ENCODE data around the gene BOK. TPM values are rescaled to one million over a fixed set of nuclear protein-coding genes. Genes with fewer than 3 reads are reported as not detected.

BOK gene
- polyA plus RNA-seq, 1 donor, result 15.1 TPM

- no peak for DNase-seq
Observed at GRCh38 chr2:241598487-241598886, 39.9 kb downstream of the BOK start.

- DNase-seq, result no peak
Observed at GRCh38 chr2:241599615-241600014, 41.1 kb downstream of the BOK start.

GRCh38 chr2:241601841-241602240 is 43.3 kb downstream of the BOK start:
- DNase-seq, result no peak

- no peak for DNase-seq
Observed at GRCh38 chr2:241602720-241603119, 44.2 kb downstream of the BOK start.

GRCh38 chr2:241603686-241604085 is 45.1 kb downstream of the BOK start:
- DNase-seq, result no peak

DNA sequence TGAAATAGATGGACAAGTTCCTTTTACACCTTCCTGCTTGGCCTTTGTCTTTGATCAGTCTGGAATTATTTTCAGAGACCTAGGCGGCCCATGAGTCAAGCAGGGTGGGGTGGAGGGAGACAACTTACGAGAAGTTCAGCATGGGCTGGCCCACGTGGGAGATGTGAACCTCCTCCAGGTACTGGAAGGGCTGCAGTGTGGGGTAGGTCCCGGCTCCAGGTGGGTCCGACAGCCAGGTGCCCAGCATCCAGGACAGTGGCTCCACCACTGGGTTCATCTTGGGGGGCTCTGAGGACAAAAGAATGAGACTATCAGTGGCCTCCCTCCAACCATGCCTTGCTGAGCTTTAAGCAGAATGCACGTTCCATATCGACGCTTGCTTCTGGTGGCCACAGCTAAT is 47.6 kb downstream of the BOK start:
- DNase-seq, result no peak

DNA sequence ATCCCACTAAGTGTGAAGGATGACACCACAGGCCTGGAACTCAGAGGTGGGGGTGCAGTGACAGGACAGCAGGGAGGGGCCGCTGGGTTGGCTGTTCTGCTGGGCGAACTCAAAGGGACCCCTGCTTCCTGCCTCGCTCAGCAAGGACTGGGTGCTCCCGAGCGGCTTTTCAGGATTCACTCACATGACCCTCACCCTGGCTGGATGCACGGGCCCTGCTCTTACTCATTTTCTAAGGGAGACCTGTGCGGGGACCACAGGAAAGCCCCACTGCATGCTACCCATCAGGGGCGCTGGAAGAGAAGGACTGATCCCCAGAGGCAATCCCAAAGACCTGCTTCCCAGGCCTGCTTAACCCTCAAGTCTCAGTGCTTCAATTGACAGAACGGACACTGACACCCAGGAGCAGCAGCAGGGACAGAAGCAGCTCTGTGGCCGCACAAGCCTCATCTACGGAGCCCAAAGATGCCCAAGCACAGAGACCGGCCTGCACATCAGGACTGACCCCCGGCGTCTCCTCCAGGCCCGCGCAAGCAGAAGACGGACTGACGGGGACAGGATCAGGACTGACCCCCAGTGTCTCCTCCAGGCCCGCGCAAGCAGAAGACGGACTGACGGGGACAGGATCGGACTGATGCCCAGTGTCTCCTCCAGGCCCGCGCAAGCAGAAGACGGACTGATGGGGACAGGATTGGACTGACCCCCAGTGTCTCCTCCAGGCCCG is 48.8 kb downstream of the BOK start:
- no peak for DNase-seq

- DNase-seq, result no peak
Observed at GRCh38 chr2:241608881-241609280, 50.3 kb downstream of the BOK start.

- peak; percentile 73 for DNase-seq
Observed at GRCh38 chr2:241609859-241610793, 51.6 kb downstream of the BOK start.

DNA sequence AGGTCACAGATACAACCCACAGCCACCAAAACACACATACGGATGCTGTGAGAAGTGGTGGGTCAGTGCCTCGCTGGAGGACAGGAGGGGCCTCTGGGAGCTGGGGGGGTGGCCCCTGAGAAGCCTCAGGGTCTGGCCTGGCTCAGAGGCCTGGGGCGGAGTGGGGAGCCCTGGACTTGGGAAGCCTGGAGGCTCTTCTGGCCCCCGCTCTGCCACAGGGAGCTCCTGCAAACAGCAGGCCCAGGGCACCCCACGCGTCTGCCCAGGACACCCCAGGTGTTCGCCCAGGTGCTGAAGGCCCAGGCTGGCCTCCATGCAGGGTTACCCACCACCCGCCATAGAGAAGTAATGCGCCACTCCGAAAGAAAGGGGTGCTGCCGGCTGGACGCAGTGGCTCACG is 52.5 kb downstream of the BOK start:
- no peak for DNase-seq

GRCh38 chr2:241612156-241613016 is 53.8 kb downstream of the BOK start:
- no peak for DNase-seq

DNA sequence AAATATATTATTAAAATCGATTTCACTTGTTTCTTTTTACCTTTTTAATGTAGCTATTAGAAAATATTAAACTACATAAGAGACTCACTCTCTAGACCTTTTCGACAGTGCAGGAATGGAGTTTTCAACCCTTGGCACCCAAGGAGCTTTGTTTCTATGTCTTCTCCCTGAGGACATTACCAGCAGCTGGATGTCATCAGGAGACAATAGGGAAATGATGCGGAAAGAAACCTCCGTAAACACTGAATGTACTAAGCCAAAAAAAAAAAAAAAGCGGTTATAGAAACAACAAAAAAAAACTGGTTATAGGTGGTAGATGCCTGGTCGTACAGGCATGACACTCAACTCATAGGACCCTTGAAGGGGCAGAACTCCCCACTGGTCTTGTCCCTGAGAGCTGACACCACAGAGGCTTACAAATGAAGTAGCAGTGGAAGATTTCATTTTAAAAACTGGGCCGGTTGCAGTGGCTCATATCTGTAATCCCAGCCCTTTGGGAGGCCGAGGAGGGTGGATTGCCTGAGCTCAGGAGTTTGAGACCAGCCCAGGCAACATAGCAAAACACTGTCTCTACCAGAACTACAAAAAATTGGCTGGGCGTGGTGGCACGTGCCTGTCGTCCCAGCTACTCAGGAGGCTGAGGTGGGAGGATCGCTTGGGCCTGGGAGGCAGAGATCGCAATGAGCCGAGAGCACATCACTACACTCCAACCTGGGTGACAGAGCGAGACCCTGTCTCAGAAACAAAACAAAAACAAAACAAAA is 54.7 kb downstream of the BOK start:
- no peak for DNase-seq

DNA sequence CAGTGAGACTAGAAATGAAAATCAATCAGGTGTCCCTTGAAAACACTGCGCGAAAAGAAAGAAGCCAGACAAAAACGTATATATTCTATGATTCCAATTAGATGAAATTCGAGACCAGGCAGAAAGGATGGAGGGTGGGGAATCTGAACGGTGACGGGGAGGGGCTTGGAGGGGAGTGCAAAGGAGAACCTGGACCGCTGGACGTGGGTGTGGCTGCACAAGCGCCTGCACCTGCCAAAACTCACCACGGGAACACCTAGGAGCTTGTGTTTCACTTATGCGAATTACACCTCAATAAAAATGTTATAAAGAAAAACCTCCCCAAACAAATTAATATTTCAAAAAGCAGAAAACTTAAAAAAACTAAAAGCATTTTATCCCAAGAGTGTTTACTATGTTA is 56.5 kb downstream of the BOK start:
- no peak for DNase-seq

DNA sequence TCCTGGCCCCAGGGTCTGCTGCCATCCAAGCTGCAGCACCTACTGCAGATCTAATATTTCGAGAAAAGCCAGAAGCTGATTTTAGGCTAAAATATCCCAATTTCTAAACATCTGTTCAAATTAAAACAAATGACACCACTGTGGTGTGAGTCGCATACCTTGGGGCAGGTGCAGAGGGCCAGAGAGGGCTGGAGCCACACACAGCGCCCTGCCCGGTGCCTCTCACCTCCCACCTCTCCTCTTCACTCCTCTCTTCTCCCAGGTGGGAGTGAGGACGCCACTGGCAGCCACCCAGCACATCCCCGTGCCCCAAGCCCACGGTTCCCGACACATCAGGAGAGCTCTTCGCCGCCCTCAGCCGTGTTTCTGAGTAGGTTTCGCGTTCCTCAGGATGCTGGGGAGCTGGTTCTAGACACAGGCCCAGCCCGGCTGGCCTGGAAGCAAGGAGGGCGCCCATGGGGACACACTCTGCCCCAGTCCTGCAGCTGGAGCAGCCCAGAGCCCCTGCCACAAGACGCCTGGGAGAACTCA is 57.0 kb downstream of the BOK start:
- no peak for DNase-seq

DNA sequence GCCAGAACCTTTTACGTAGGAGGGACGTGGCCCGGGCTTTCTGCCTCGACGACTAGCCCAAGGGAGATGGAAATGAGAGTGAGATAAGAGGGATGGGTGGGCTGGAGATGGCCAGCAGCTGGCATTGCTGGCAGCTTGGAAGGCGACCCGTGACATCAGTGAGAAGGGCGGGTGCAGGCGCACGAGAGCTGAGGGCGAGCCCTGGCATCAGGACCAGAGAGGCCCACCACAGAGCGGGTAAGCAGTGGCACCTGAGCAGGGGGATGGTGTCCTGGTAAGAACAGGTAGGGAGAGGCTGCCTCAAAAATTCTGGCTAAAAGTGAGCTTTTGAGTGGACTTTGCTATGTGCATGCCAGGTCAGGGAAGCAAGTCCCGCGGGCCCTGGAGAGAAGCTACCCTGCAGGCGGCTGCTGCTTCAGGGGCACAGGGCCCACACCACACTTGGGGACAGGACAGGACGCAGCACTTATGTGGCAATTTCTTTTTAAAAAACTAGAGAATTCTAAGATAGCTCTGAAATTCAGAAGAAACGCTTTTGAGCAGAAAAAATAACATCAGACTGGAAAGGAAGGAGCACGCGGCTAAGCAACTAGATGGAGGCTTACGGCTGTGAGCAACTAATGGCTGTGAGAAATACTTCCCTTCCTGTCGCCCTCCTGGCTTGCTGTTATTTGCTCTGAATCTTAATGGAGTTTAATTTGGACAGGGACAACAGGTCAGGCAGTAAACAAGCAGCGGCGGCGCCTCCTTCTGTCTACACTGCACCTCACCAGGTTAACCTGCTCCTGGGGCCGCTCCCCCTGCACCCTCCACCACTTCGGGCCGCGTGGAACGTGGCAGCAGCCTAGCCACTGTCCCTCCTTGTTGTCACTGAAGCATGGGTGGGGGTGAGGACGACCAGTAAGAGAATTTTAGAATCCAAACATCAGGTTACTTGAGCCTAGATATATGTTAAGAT is 57.9 kb downstream of the BOK start:
- no peak for DNase-seq

DNA sequence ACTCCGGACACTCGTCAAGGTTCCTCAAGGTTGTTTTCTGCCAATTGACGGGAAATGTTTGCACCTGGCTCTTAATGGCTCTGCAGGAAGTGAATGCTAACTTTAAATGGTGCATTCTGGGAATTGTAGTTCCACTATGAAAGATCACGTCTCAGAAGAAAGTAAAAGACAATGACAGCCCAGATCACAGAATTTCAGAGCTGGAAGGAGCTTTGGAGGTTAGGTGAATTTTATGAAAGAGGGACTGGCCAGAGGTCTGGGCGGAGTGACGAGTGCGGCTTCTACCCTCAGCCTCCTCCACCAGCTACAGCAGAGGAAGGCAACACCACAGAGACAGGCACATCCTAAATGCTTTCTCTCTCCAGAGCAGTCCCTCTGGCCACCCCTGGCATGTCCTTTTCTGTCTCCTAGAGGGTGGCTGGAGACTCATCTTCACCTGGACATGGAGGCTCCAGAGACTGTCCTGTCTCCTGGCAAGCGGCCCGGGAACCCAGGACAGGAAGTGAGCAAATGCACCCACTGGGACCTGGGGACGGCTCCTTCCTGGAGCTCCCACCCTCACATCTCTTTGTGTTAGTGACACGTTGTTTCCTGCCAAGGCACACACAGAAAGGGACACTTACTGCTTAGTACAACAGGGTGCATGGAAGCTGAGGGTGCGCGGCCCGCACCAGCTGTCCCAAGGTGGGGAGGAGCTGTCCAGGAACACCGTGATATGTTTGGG is 59.0 kb downstream of the BOK start:
- no peak for DNase-seq

DNA sequence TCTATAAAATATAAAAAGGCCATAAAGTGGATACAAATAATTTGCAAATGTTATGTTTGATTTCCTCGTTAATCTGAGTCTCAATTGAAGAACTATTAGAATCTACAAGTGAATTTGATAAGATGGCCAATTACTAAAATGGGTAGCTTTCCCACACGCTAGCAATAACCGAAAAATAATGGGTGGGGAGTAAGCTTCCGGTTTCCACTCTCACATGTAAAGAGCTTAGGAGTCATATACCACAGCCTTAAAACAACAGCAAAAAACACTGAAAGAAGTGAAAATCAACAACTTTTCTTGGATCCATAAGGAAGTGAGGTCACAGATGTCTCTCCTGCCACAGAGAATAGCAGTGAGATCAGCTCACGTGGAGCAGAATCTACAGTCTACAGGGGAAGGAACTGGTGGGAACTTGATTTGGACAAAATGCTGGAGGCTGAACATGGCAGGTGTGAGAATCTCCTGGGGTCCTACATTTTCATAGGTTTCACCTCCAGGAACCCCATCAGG is 59.8 kb downstream of the BOK start:
- DNase-seq, result no peak

- DNase-seq, result no peak
Observed at GRCh38 chr2:241618829-241619228, 60.3 kb downstream of the BOK start.
